GM18508 (cell line): ENCODE results near the gene NOS3.

Experiments used
- ATAC-seq: cut with Tn5 transposase; IDR thresholded peaks from one replicate; pipeline ENCODE4 v1.9.1; 2021; ENCODE audit warnings: moderate number of reproducible peaks; ENCODE audit not compliant: insufficient read depth, unreplicated experiment

Gene NOS3

DNA sequence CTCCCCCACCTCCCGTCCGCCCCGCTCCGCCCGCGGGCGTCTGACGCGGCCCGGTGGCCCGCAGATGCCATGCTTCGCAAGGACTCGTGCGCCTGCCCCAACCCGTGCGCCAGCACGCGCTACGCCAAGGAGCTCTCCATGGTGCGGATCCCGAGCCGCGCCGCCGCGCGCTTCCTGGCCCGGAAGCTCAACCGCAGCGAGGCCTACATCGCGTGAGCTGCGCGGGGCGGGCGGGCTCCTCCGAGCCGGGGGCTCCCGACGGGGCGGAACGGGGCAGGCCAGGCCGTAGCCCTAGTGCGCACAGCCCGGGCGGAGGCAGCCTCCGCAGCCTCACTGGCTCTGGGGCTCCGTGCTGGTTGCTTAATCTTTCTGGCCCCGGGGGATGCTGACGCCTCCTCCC, 60.3 kb downstream of the NOS3 start:
- no peak for ATAC-seq

- no peak for ATAC-seq
Measured at GRCh38 chr7:151053096-151053495, 62.3 kb downstream of the NOS3 start.

- ATAC-seq: no peak
Measured at GRCh38 chr7:151053751-151054150, 62.9 kb downstream of the NOS3 start.

DNA sequence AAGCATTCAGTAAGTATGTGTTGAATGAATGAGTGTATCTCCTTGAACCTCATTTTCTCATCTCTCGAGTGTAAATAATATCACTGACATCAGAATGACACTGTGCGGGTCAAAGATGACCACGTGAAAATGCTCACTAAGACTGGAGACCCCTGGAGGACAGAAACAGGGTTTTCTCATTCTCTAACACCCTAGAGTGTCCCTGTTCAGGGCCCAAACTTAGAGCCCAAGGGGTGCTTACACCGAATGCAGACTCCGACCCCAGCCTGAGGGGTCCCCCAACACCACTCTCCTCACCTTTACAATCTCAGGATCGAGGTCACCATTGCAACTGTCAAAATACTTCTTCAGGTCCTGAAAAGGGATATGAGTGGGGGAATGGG, 65.5 kb downstream of the NOS3 start:
- ATAC-seq: no peak

GRCh38 chr7:151056666-151057505, 66.1 kb downstream of the NOS3 start:
- no peak for ATAC-seq

GRCh38 chr7:151057506-151057988, 66.7 kb downstream of the NOS3 start, which contains the start of gene CDK5:
Gene CDK5 (minus strand): TSS chr7:151057897. CDS start chr7:151057848, 49 bp downstream.
- ATAC-seq: peak; percentile 13

GRCh38 chr7:151057989-151058780, 67.4 kb downstream of the NOS3 start:
- ATAC-seq: peak; percentile 67

GRCh38 chr7:151058781-151059366, 68.1 kb downstream of the NOS3 start:
- no peak for ATAC-seq

GRCh38 chr7:151059367-151060112, 68.7 kb downstream of the NOS3 start, which contains the start of gene SLC4A2:
Gene SLC4A2 (plus strand): TSS chr7:151059589. CDS start chr7:151061988, 2,399 bp downstream.
- ATAC-seq: no peak

- ATAC-seq: no peak
Measured at GRCh38 chr7:151060113-151060415, 69.2 kb downstream of the NOS3 start.

DNA sequence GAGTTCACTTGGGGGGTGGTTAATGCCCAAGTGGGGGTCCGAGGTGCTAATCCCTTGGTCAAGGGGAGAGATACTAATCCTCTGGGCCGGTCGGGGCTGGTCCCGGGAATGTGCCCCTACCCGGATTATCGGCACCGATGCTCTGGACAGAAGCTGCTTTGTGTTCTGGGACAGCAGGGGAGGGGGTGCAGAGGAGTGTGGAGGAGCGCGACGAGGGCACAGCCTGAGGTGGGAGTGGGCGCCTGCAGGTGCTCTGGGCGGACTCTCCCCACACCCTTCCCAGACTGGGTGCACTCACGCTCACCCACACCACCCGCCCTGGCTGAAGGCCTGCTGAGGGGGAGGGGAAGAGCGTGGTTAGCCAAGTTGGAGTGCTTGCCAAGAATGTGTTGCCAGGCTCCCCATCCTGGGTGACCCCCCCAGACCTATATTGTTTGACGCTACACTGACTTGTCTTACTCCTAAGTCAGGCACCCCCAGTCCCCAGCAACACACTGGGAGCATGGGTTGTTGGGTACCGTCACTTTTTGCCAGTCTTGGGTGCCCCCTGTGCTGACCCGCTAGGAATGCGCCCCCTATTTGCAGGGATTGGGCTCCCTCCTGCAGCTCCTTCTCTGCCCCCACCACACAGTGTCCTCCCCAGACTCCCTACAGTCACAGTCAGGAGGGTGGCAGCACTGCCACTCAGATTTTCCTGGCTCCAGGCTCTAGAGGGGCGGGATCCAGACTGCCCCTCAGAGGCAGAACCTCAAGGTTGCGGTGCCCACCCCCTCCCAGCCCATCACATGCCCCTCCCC, 69.8 kb downstream of the NOS3 start:
- no peak for ATAC-seq

DNA sequence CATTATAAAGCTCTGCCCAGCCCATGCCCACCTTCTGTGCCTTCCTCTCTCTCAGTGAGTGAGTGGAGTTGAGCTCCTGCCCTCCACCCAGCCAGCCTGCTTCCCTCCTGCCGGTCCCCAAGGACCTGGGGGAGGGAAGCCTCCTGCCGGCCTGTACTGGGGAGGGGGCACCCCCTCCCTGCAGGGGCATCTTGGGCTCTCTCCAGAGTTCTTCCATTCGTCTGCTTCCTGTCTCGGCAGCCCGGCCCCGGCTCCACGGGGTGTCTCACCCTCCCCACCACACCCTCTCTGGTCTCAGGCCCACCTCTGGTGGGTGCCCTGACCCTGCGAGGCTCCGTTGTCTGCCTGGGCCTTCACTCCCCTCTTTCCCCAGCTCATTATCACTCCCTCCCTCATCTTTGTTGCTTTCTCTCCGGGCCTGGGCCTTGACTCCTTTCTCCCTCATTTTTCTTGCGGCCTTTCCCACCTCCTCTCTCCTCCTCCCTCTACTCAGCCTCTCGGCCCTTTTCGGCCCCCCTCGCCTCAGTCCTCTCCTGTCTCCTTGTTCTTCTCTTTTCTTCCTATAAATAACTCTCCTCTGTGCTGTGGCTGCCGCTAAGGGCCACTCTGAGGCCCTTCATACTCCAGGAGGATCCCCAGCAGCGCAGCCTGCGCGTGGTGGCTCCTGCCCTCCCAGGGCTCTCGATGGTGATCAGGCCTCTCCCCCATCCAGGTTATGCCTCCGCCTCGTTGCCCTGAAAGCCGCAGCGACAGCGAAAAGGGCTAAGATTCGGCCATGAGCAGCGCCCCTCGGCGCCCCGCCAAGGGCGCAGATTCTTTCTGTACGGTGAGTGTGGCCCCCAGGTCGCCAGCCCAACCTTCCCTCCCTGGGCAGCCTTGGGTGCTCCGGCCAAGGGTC, 70.6 kb downstream of the NOS3 start:
- no peak for ATAC-seq

DNA sequence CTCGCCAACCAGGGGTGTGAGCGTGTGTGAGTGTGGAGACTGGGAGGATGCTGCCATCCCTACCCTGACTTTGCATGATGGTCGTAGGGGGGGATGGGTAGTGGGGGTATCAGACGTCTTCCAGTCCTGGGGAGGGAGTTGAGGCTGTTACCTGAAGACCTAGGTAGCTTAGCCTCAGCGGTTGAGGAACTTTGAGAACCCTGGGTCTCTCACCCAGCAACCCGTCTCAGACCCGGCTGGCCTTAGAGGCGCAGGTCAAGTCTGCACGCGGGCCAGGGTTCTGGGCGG, 71.2 kb downstream of the NOS3 start:
- ATAC-seq: no peak

- no peak for ATAC-seq
Measured at GRCh38 chr7:151062399-151063211, 71.8 kb downstream of the NOS3 start.

- no peak for ATAC-seq
Measured at GRCh38 chr7:151063212-151063561, 72.4 kb downstream of the NOS3 start.
